ENCODE measurements around the gene PBX4. TPM values are rescaled to one million over a fixed set of nuclear protein-coding genes. Genes with fewer than 3 reads are reported as not detected.

PBX4 gene
- total RNA-seq, 1 donor from 2014 or later, result 5.2 TPM

- H3K4me3 Mint-ChIP-seq (ENCODE audit: low read depth), result no peak overlapping the region
- no peak for TF ChIP-seq CTCF (IDR thresholded peaks at IDR 0.05; ENCODE audit: unreplicated experiment)
- no peaks in the 10 kb centered on the region for H3K4me1 Mint-ChIP-seq (ENCODE audit: low read depth)
- H3K9me3 Mint-ChIP-seq (ENCODE audit: low read depth), result no peaks in the 10 kb centered on the region
- no peaks in the 10 kb centered on the region for H3K36me3 Mint-ChIP-seq (ENCODE audit: insufficient read depth)
- H3K27ac Mint-ChIP-seq, result no peak overlapping the region
- DNase-seq (ENCODE audit: low spot score, unreplicated experiment), result no peak
- peaks cover 4% of the 10 kb centered on the region for H3K27me3 Mint-ChIP-seq
Measured at GRCh38 chr19:19550485-19550929, 68.0 kb downstream of the PBX4 start.

GRCh38 chr19:19549804-19550464 is 68.6 kb downstream of the PBX4 start:
- no peak overlapping the region for H3K27ac Mint-ChIP-seq
- H3K4me1 Mint-ChIP-seq (ENCODE audit: low read depth), result no peaks in the 10 kb centered on the region
- H3K27me3 Mint-ChIP-seq, result peaks cover 4% of the 10 kb centered on the region
- no peak overlapping the region for H3K4me3 Mint-ChIP-seq (ENCODE audit: low read depth)
- no peak for TF ChIP-seq CTCF (IDR thresholded peaks at IDR 0.05; ENCODE audit: unreplicated experiment)
- H3K36me3 Mint-ChIP-seq (ENCODE audit: insufficient read depth), result no peaks in the 10 kb centered on the region
- no peaks in the 10 kb centered on the region for H3K9me3 Mint-ChIP-seq (ENCODE audit: low read depth)
- no peak for DNase-seq (ENCODE audit: low spot score, unreplicated experiment)

GRCh38 chr19:19548915-19549759 is 69.3 kb downstream of the PBX4 start:
- H3K27me3 Mint-ChIP-seq, result peaks cover 4% of the 10 kb centered on the region
- no peaks in the 10 kb centered on the region for H3K36me3 Mint-ChIP-seq (ENCODE audit: insufficient read depth)
- H3K4me3 Mint-ChIP-seq (ENCODE audit: low read depth), result no peak overlapping the region
- H3K9me3 Mint-ChIP-seq (ENCODE audit: low read depth), result no peaks in the 10 kb centered on the region
- H3K4me1 Mint-ChIP-seq (ENCODE audit: low read depth), result no peaks in the 10 kb centered on the region
- H3K27ac Mint-ChIP-seq, result no peak overlapping the region
- TF ChIP-seq CTCF (IDR thresholded peaks at IDR 0.05; ENCODE audit: unreplicated experiment), result no peak
- DNase-seq (ENCODE audit: low spot score, unreplicated experiment), result no peak

- no peak for DNase-seq (ENCODE audit: low spot score, unreplicated experiment)
- no peaks in the 10 kb centered on the region for H3K4me1 Mint-ChIP-seq (ENCODE audit: low read depth)
- no peak overlapping the region for H3K4me3 Mint-ChIP-seq (ENCODE audit: low read depth)
- no peaks in the 10 kb centered on the region for H3K9me3 Mint-ChIP-seq (ENCODE audit: low read depth)
- H3K27me3 Mint-ChIP-seq, result peaks cover 4% of the 10 kb centered on the region
- TF ChIP-seq CTCF (IDR thresholded peaks at IDR 0.05; ENCODE audit: unreplicated experiment), result no peak
- H3K36me3 Mint-ChIP-seq (ENCODE audit: insufficient read depth), result no peaks in the 10 kb centered on the region
- no peak overlapping the region for H3K27ac Mint-ChIP-seq
Measured at GRCh38 chr19:19547674-19548336, 70.7 kb downstream of the PBX4 start.

GRCh38 chr19:19546751-19547162 is 71.7 kb downstream of the PBX4 start:
- H3K9me3 Mint-ChIP-seq (ENCODE audit: low read depth), result no peaks in the 10 kb centered on the region
- H3K27me3 Mint-ChIP-seq, result peaks cover 6% of the 10 kb centered on the region
- no peaks in the 10 kb centered on the region for H3K36me3 Mint-ChIP-seq (ENCODE audit: insufficient read depth)
- no peak for TF ChIP-seq CTCF (IDR thresholded peaks at IDR 0.05; ENCODE audit: unreplicated experiment)
- no peaks in the 10 kb centered on the region for H3K4me1 Mint-ChIP-seq (ENCODE audit: low read depth)
- H3K27ac Mint-ChIP-seq, result no peak overlapping the region
- no peak for DNase-seq (ENCODE audit: low spot score, unreplicated experiment)
- H3K4me3 Mint-ChIP-seq (ENCODE audit: low read depth), result no peak overlapping the region
